Activated T-helper 17 cell treated with anti-CD3 and anti-CD28 coated beads, Interleukin-2, amount 50 U/mL, for 72 hours (primary cell): ENCODE measurements around the gene FBXO48. TPM values are rescaled to one million over a fixed set of nuclear protein-coding genes. Genes with fewer than 3 reads are reported as not detected.
"Not testable (repeated sequence)": the region's sequence is repeated elsewhere in the genome, so short reads cannot be mapped to it uniquely, and the experiment has no call there.

Experiments used
- ATAC-seq: fragments of 150-1000 bp; cut with Tn5 transposase; replicated peaks from 2 replicates; pipeline ENCODE4 v1.10.0; 2021; ENCODE audit warnings: mild to moderate bottlenecking, moderate library complexity
- H3K27ac Mint-ChIP-seq: one replicate; pipeline ENCODE4 v1.8.0; 2022; ENCODE audit warnings: mixed read lengths
- H3K27me3 Mint-ChIP-seq: one replicate; pipeline ENCODE4 v1.8.0; 2022; ENCODE audit warnings: mixed read lengths
- H3K36me3 Mint-ChIP-seq: one replicate; pipeline ENCODE4 v1.8.0; 2022; ENCODE audit warnings: low read depth, mild to moderate bottlenecking, mixed read lengths
- H3K4me1 Mint-ChIP-seq: one replicate; pipeline ENCODE4 v1.8.0; 2022; ENCODE audit warnings: mixed read lengths
- H3K4me3 Mint-ChIP-seq: one replicate; pipeline ENCODE4 v1.8.0; 2022; ENCODE audit warnings: mild to moderate bottlenecking, mixed read lengths
- H3K9me3 Mint-ChIP-seq: one replicate; pipeline ENCODE4 v1.8.0; 2022; ENCODE audit warnings: mixed read lengths
- total RNA-seq, 2 donors: library from RNA; stranded (reverse); gene quantifications; one replicate each; pipeline ENCODE4 v1.2.3, GENCODE V29; 2022

FBXO48 gene, protein sequence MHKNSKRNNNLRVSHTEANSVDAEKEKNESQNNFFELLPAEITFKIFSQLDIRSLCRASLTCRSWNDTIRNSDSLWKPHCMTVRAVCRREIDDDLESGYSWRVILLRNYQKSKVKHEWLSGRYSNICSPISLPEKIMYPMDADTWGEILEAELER
- 1 to 10 TPM; 2.0 to 2.3 TPM for total RNA-seq

DNA sequence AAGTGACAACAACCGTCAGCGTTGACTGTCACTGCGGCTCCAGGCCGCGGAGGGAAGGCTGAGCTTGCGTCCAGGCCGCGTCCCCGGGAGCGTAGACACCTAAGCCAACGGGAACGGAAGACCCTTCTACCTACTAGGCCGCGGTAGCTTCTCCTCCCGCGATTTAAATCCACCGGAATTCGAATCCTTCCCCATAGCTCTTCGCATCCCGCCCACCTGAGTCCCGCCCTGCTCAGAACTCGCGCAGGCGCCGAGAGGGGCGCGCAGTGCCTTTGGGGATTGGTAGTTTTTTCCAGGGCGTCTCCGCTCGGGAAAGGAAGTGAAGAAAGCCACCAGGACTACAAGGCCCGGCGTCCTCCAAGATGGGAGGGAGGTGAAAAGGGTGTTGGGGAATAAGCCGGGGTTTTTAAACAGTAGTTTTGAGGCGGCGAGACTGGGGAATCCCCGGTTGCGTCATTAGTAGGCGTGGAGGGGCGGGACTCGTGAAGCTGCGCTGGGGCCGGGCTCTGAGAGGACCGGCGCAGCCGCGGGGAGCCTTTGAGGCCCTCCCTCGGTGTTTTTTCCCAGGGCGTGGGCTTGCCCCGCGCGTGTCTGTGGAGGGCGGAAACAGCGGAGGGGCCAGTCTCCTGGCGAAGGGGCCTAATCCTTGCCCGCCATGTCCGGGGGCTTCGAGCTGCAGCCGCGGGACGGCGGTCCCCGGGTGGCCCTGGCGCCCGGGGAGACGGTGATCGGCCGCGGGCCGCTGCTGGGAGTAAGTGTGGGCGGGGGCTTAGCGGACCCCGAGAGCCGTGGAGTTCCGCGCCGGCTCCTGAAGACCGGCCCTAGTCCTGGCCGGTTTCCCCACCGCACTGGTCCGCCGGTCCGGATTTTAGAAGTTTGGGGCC lies at the start of gene FBXO48, which contains the start of gene APLF:
TSS of gene FBXO48 (minus strand) at position 218 of the 884 bp plus-strand sequence. CDS start 2,149 bp downstream, outside the sequence.
TSS of gene APLF (plus strand) at position 509 of the 884 bp plus-strand sequence. CDS start at position 656, 147 bp downstream.
- Mint-ChIP-seq H3K4me3 (peak within 1 kb of the TSS; percentile 99), H3K27me3 (no peaks in the 10 kb centered on the region), H3K4me1 (peaks cover 27% of the 10 kb centered on the region), H3K36me3 (peaks cover 17% of the 10 kb centered on the region), H3K9me3 (no peaks in the 10 kb centered on the region), H3K27ac (peak within 1 kb of the TSS; percentile 97)
- ATAC-seq = peak; percentile 90

DNA sequence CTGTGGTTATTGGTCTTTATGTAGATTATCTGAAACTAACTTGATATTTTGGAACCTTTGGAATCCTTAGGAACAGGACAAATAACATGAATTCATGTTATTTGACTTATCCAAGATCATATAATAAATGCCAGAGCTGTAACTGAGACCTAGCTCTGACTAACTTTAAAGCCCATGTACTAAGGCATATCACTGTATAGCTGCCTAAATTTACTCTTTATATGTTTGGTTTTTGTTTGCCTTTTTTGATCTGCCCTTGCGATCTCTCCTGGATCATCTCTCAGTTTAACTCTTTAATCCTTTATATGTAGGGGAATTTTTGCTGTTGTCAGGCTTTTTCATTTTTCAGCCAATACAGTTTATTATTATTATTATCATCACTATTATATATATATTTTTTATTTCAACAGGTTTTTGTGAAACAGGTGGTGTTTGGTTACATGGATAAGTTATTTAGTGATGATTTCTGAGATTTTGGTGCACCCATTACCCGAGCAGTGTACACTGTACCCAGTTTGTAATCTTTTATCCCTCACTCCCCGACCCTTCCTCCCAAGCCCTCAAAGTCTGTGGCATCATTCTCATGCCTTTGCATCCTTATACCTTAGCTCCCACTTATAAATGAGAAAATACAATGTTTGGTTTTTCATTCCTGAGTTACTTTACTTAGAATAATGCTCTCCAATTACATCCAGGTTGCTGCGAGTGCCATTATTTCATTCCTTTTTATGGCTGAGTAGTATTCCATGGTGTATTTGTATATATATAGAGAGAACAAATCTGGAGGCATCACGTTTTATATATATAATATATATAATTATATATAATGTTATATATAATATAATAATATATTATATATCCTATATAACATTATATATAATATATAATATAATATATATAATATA lies 49.2 kb upstream of the FBXO48 start:
- no peak overlapping the region for H3K27ac Mint-ChIP-seq
- peak; percentile 64 for ATAC-seq

DNA sequence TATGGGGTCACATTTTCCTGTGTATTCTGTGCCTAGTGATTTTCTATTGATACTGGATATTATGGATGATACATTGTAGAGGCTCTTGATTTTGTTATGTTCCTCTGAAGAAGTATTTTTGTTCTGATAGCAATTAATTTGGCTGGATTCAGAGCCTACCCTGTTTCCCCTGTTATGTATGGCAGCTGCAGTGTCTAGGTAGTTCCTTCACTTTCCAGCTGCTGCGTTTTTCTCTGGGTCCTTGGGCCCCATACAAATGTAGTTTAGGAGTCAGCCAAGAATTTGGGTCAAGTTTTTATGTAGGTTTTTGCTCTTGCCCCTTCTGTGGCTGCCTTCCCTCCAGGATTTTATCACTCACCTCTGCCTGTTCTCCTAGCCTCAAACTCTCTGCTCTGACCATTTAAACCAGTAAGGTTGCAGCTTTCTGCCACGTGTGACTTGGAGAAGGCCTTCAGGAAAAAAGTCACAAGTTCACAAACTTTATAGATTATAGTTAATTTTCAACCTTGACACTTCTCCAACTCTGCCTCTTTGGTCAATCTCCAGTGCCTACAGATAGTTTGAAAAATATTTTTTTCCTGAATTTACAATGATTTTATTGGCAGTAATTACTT lies 47.3 kb upstream of the FBXO48 start:
- Mint-ChIP-seq H3K36me3 (no peaks in the 10 kb centered on the region), H3K4me3 (no peak overlapping the region), H3K27me3 (no peaks in the 10 kb centered on the region), H3K9me3 (no peaks in the 10 kb centered on the region), H3K27ac (no peak overlapping the region), H3K4me1 (no peaks in the 10 kb centered on the region)
- ATAC-seq = no peak

More for the DNA sequence above, 49.2 kb upstream of the FBXO48 start:
- Mint-ChIP-seq H3K36me3 (peaks cover 11% of the 10 kb centered on the region), H3K27me3 (no peaks in the 10 kb centered on the region), H3K9me3 (no peaks in the 10 kb centered on the region), H3K4me1 (peaks cover 11% of the 10 kb centered on the region), H3K4me3 (no peak overlapping the region)

DNA sequence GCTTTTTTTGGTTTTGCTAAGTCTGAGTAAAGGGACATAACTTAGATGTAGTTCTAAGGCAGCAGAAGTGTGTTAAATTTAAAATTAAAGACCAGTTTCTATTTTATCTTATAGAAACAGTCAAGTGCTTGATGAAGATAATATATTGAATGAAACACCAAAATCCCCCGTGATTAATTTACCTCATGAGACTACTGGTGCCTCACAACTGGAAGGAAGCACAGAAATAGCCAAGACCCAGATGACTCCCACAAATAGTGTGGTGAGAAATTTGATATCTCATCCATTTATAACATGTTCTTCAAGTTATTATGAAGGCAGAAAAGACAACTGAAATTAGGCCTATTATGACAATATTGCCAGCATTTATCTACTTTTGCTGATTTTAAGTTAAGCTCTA lies 45.9 kb upstream of the FBXO48 start:
- Mint-ChIP-seq H3K9me3 (no peaks in the 10 kb centered on the region), H3K27me3 (no peaks in the 10 kb centered on the region), H3K4me1 (no peaks in the 10 kb centered on the region), H3K36me3 (no peaks in the 10 kb centered on the region), H3K27ac (no peak overlapping the region), H3K4me3 (no peak overlapping the region)
- ATAC-seq = no peak

DNA sequence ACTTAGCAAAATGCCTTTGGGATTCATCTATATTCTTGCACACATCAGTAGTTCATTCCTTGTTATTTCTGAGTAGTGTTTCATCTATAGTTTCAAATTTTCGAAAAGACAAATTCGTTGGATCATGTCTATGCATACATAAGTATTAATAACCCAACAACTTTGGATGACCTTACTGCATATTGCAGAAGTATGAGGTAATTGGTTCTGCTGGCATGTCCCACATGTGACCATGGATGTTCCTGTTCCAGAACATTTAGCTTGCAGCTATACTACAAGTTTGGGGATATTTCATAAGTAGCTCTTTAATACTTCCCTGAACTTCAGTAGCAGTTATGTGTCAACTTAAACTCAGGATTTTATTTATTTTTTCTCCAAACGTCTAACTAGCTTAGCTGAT lies 45.2 kb upstream of the FBXO48 start:
- no peak overlapping the region for H3K27ac Mint-ChIP-seq
- no peak for ATAC-seq
- no peak overlapping the region for H3K4me3 Mint-ChIP-seq

DNA sequence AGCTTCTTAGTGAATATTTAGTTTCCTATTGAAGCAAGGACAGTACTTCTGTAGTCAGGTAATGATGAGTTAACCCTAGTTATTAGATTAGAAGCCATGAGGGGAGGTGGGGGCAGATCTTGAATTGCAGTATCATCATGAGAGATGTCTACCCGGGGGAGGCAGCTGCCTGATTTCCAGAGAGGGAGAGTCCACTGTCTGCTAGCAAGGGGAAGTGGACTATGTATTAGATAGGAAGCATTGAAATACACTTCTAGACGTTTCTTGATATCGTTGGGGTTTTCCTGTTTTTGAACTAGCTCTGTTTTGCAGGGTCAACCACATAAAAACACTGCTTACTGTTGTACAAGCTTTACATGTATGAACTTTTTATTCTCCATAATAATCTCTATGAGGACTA lies 39.1 kb upstream of the FBXO48 start:
- no peak for ATAC-seq
- Mint-ChIP-seq H3K36me3 (no peaks in the 10 kb centered on the region), H3K4me3 (peak overlapping the region; percentile 24), H3K4me1 (peaks cover 14% of the 10 kb centered on the region), H3K9me3 (no peaks in the 10 kb centered on the region), H3K27ac (peak overlapping the region; percentile 23), H3K27me3 (no peaks in the 10 kb centered on the region)

More for the DNA sequence above, 45.2 kb upstream of the FBXO48 start:
- no peaks in the 10 kb centered on the region for H3K4me1 Mint-ChIP-seq
- no peaks in the 10 kb centered on the region for H3K36me3 Mint-ChIP-seq
- H3K27me3 Mint-ChIP-seq = no peaks in the 10 kb centered on the region
- H3K9me3 Mint-ChIP-seq = no peaks in the 10 kb centered on the region

DNA sequence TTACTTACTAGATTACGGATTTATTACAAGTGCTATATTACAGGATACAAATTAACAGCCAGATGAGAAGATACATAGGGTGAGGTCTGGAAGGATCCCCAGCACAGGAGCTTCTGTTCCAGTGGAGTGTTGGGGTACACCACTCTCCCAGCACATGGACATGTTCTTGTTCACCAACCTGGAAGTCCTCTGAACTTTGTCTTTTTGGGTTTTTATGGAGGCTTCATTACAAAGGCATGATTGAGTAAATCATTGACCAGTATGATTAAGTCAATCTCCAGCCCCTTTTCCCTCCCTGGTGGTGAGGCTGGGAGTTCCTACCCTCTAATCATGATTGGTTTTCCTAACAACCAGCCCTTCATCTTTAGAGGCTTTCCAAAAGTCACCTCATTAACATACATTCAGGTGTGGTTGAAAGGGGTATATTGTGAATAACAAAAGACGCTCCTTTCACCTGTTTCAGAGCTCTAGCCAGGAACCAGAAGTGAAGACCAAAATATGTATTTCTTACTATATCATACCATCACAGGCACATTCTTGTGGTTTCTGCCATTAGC lies 38.6 kb upstream of the FBXO48 start:
- peaks cover 14% of the 10 kb centered on the region for H3K4me1 Mint-ChIP-seq
- no peak for ATAC-seq
- no peaks in the 10 kb centered on the region for H3K9me3 Mint-ChIP-seq
- no peaks in the 10 kb centered on the region for H3K36me3 Mint-ChIP-seq
- no peaks in the 10 kb centered on the region for H3K27me3 Mint-ChIP-seq
- peak overlapping the region; percentile 23 for H3K27ac Mint-ChIP-seq
- H3K4me3 Mint-ChIP-seq = peak overlapping the region; percentile 24

DNA sequence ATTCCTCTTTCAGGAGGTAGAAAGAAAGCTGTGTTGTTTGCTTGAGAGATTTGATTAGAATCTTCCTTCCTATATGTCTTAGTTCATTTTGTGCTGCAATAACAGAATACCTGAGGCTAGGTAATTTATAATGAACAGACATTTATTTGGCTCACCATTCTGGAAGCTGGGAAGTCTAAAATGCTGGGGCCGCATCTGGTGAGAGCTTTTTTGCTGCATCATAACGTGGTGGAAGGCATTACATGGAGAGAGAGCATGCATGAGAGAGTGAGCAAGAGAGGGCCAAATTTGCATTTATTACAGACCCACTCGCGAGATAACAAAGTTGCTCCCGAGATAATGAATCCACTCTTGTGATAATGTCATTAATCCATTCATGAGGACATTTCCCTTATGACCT lies 34.7 kb upstream of the FBXO48 start:
- no peak for ATAC-seq
- Mint-ChIP-seq H3K36me3 (no peaks in the 10 kb centered on the region), H3K27ac (no peak overlapping the region), H3K9me3 (peaks cover 2% of the 10 kb centered on the region), H3K4me1 (peaks cover 14% of the 10 kb centered on the region), H3K4me3 (no peak overlapping the region), H3K27me3 (no peaks in the 10 kb centered on the region)

DNA sequence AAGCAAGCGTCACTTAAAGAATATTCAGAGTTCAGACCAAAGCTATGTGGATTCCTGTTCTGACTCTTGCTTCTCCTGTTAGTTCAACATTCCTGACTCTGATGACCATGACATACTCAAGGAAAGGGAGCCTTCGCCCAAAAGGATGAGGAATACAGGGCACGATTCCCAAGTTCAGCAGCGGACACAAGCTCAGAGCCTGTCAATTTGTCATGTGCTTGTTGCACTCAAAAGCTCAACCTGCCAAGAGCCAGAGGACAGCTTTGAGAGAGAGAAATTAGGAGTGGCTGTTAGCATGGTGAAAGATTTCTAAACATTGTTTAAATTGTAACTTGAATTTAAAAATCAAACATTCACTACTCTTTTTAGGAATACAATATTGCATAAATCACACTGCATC lies 33.6 kb upstream of the FBXO48 start:
- no peaks in the 10 kb centered on the region for H3K36me3 Mint-ChIP-seq
- no peaks in the 10 kb centered on the region for H3K27me3 Mint-ChIP-seq
- ATAC-seq = no peak
- peaks cover 4% of the 10 kb centered on the region for H3K4me1 Mint-ChIP-seq
- peaks cover 6% of the 10 kb centered on the region for H3K9me3 Mint-ChIP-seq
- H3K27ac Mint-ChIP-seq = no peak overlapping the region
- H3K4me3 Mint-ChIP-seq = no peak overlapping the region

DNA sequence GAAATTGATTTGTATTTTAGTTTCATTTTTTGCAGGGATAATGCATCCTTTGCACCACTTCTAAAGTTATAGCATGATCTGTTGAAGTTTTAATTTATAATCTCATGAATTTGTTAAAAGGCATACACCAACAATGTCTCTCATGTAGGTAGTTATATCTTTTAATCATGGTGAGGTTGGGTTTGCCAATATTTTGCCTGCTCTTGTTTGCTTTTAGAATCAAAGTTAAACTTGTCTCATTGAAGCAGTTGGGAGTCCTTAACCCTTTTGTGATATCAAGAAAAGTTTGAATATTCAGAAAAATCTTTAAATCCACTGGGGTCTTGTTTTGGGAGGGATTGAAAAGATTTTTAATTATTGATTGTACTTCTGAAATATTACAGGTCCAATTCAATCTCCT lies 32.0 kb upstream of the FBXO48 start:
- no peak for ATAC-seq
- no peaks in the 10 kb centered on the region for H3K27me3 Mint-ChIP-seq
- H3K36me3 Mint-ChIP-seq = no peaks in the 10 kb centered on the region
- H3K4me3 Mint-ChIP-seq = no peak overlapping the region
- H3K9me3 Mint-ChIP-seq = peaks cover 9% of the 10 kb centered on the region
- no peak overlapping the region for H3K27ac Mint-ChIP-seq
- H3K4me1 Mint-ChIP-seq = no peaks in the 10 kb centered on the region

DNA sequence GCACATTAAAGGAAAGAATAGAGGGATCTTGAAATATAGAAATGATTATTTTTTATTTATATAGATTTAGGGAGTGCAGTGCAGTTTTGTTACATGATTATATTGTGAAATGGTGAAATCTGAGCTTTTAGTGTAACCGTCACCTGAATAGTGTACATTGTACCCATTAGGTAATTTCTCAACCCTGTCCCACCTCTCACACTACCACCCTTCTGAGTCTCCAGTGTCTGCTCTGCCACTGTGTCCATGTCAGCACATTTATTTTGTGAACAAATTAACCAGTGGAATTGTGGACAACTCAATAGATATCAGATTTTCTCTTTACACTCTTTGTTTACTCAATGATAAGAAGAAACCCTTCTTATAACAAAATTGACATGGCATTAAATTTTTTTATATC lies 24.5 kb upstream of the FBXO48 start:
- H3K9me3 Mint-ChIP-seq = peaks cover 5% of the 10 kb centered on the region
- H3K4me3 Mint-ChIP-seq = no peak overlapping the region
- H3K27me3 Mint-ChIP-seq = no peaks in the 10 kb centered on the region
- no peak for ATAC-seq
- no peaks in the 10 kb centered on the region for H3K36me3 Mint-ChIP-seq
- H3K27ac Mint-ChIP-seq = no peak overlapping the region
- H3K4me1 Mint-ChIP-seq = no peaks in the 10 kb centered on the region

DNA sequence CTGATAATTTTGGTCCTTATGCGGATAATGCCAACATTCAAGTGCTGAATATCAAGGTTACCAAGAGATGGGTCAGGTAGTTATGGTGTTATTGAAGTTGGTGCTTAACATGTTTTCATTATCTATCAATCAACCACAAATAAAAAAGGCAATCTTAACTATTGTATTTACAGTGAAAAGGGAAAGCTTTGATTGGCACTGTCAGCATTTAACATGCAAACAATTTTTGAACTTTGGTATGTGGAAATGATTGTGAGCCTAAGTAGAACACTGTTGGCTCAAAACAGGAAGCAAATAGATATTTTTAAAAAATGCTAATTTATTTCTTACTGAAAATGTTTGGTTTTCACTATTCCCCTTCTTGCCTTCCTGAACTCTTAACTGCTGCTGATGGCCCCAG lies 22.2 kb upstream of the FBXO48 start:
- Mint-ChIP-seq H3K4me1 (no peaks in the 10 kb centered on the region), H3K27ac (no peak overlapping the region), H3K27me3 (no peaks in the 10 kb centered on the region), H3K36me3 (no peaks in the 10 kb centered on the region), H3K4me3 (no peak overlapping the region), H3K9me3 (no peaks in the 10 kb centered on the region)
- no peak for ATAC-seq

DNA sequence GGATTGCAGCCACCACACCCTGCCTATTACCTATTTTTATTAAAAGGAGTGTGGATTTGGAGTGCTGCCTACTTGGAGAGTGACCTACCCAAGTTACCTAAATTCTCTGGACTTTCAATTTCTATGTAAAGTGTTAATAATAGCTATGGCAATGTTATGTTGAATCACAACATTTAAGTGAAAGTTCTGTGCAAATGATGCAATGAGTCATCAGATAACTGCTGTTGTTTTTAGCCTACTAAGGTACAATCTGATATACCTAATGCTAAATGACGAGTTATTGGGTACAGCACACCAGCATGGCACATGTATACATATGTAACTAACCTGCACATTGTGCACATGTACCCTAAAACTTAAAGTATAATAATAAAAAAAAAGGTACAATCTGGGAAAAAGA lies 21.5 kb upstream of the FBXO48 start:
- H3K4me1 Mint-ChIP-seq, H3K36me3 Mint-ChIP-seq: not testable (repeated sequence)

More for the DNA sequence above, 21.5 kb upstream of the FBXO48 start:
- H3K27ac Mint-ChIP-seq, H3K27me3 Mint-ChIP-seq, H3K9me3 Mint-ChIP-seq, ATAC-seq, H3K4me3 Mint-ChIP-seq: not testable (repeated sequence)
